Skeletal muscle cell (primary cell): Measurements from ENCODE around the gene CNPY2.
"Not testable (repeated sequence)": the region's sequence is repeated elsewhere in the genome, so short reads cannot be mapped to it uniquely, and the experiment has no call there.

ENCODE experiments used
- DNase-seq: peaks from one replicate; pipeline ENCODE4 v3.0.0-alpha.2; 2010; ENCODE audit warnings: low read depth
- H3K4me3 ChIP-seq: 2 replicates; pipeline ENCODE4 v1.5.1; 2011; ENCODE audit warnings: low read depth, mild to moderate bottlenecking, control low read depth, low read length, moderate library complexity

The CNPY2 gene

DNA sequence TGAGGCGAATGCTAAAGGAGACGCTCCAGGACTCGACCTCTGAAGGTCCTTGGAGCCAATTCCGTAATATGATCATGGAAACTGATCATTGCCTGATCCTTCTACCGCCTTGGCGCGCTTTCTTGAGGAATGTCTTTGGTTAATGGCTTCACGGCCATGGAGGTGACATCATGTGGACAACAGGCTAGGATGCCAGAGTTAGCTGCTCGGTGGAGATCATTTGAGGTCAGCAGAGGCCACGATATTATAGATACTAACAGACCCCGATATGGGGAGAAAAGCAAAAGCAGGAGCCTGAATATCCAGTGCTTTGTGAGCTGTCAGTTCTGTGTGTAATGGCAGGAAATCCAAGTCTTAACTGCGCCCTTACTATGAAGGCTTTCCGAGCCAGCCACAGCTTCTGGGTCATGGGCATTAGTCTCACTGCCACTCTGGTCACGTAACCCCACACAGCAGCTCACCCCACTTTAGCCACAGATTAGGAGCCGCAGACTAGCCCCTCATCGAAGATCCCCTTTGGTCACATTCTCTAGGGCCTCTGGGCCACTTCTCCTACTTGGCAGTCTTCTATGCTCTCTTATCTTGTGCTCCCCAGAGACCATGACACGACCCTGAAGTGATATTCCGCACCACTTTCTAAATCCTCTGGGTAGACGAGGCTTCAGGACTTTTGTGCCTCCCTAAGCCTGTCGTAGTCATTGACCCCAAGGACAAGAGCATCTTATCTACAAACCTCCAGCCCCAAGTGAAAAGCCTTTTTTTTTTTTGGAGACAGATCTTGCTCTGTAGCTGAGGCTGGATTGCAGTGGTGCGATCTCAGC lies 14.9 kb downstream of the CNPY2 start:
- no peak for DNase-seq
- peak overlapping the region; percentile 78 for H3K4me3 ChIP-seq

- DNase-seq: peak; percentile 82
Observed at GRCh38 chr12:56299853-56300643, 15.7 kb downstream of the CNPY2 start, which contains the start of gene CS. Gene CS, minus strand, starts transcription at chr12:56300330. Its CDS starts 129 bp downstream, at chr12:56300201.

GRCh38 chr12:56299308-56299852 lies 16.4 kb downstream of the CNPY2 start:
- no peak for DNase-seq
- H3K4me3 ChIP-seq: peak overlapping the region; percentile 78

More at GRCh38 chr12:56299853-56300643, 15.7 kb downstream of the CNPY2 start, which contains the start of gene CS:
- peak within 1 kb of the TSS; percentile 78 for H3K4me3 ChIP-seq

- no peak for DNase-seq
- peak overlapping the region; percentile 78 for H3K4me3 ChIP-seq
Observed at GRCh38 chr12:56298828-56299227, 17.0 kb downstream of the CNPY2 start.

DNA sequence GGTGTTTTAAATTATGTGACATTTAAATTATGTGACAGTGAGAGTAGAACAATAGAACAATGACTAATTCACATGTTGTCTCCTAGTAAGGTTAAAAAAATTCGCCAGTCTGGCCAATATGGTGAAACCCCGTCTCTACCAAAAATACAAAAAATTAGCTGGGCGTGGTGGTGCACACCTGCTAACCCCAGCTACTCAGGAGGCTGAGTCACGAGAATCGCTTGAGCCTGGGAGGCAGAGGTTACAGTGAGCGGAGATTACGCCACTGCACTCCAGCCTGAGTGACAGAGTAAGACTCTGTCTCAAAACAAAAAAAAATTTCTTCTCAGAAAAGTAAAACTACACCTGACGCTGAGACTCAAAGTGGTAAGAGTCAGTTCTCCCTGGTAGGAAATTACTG lies 18.4 kb downstream of the CNPY2 start:
- DNase-seq: no peak
- no peak overlapping the region for H3K4me3 ChIP-seq

DNA sequence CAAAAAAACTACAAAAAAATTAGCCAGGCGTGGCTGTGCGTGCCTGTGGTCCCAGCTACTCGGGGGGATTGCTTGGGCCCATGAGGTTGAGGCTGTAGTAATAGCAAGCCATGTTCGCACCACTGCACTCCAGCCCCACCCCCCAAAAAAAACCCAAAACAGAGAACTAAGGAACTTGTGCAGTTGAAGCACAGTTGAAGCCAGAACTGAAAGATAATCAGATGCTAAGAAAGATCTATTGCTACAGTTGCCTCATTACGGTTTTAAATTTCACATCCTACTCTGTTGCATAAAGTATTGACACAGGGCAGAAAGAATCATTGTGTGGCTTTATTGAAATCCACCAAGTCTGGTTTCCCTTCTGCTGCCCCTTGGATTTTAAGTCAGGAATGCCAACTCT lies 19.5 kb downstream of the CNPY2 start:
- DNase-seq: no peak
- no peak overlapping the region for H3K4me3 ChIP-seq

DNA sequence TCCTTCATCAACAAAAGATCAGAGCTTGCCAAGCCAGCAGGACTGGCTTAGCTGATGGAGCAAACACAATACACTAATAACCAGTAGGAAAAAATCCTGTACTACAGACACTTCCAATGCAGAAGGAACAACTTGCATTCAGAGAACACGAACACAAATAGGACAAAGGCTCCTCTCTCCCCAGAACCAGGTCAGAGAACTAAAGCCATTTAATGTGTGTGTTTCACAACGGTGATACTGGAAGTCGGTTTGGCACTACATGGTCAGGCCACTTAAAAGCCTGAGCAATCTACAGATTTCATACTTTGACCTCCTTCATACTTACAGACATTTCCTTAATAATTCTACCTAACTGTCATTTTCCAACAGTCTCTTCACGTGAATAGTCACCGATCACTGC lies 22.0 kb downstream of the CNPY2 start:
- H3K4me3 ChIP-seq: no peak overlapping the region
- DNase-seq: no peak

DNA sequence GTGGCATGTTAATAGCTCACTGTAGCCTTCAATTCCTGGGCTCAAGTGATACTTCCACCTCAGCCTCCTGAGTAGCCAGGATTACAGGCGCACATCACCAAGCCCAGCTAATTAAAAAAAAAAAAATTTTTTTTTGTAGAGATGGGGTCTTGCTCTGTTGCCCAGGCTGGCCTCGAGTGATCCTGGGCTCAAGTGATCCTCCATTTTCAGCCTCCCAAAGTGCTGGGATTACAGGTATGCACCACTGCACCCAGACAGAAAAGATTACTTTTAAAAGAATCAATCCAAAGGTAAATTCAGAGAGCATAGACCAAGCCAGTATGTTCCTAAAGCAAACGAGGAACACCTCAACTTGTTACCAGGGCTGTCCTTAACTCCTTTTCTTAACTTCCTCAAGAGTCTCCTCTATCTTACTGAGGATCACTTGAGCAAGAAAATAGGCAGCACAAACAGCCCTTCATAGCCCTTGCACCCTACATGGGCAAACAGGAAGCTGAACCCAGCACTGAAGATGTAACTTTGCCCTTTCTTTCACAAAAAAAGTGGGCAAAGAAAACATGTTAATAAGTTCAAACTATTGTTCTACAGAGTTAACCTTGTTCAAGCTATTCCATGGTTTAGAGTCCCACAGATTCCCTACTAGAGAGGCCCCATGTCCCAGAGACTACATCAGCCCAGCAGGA lies 26.9 kb downstream of the CNPY2 start:
- H3K4me3 ChIP-seq: no peak overlapping the region
- DNase-seq: no peak

DNA sequence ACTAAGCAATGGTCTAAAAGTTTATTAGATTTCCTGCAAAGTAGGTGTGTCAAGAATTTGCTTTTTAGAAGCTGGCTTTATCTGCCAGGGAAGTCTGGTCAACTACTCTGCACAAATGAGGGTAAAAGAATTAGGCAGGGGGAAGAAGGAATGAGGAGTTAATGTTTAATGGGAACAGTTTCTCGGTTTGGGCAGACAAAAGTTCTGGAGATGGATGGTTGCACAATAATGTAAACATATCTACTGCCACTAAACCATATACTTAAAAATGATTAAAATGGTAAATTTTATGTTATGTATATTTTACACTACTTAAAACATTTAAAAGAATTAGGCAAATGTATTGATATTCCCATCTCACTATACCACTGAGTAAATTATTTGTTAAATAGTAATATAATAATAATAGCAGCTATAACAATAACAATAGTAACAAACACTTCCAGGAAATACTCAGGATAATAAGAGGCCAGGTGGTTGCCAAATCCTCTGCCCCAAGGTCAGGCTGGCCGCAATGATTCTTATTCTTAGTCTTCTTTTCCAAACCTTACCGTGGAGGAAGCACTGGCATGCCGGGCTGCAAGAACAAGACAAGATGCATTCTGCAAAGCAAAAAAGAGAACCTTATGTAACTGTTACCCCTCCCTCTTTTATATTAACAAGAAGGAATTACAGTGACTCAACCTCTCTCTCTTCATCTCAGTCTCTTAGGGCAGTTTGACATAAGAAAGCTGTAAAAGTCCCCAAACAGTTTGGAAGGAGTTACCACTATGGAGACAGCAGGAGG lies 29.6 kb downstream of the CNPY2 start:
- no peak overlapping the region for H3K4me3 ChIP-seq
- DNase-seq: no peak

- DNase-seq, H3K4me3 ChIP-seq: not testable (repeated sequence)
Observed at GRCh38 chr12:56284263-56284662, 31.5 kb downstream of the CNPY2 start.

- DNase-seq: no peak
Observed at GRCh38 chr12:56282579-56282978, 33.2 kb downstream of the CNPY2 start.

GRCh38 chr12:56282030-56282429 lies 33.8 kb downstream of the CNPY2 start:
- H3K4me3 ChIP-seq: no peak overlapping the region
- DNase-seq: no peak

More at GRCh38 chr12:56282579-56282978, 33.2 kb downstream of the CNPY2 start:
- H3K4me3 ChIP-seq: no peak overlapping the region

- no peak overlapping the region for H3K4me3 ChIP-seq
- DNase-seq: no peak
Observed at GRCh38 chr12:56280849-56281248, 34.9 kb downstream of the CNPY2 start.

DNA sequence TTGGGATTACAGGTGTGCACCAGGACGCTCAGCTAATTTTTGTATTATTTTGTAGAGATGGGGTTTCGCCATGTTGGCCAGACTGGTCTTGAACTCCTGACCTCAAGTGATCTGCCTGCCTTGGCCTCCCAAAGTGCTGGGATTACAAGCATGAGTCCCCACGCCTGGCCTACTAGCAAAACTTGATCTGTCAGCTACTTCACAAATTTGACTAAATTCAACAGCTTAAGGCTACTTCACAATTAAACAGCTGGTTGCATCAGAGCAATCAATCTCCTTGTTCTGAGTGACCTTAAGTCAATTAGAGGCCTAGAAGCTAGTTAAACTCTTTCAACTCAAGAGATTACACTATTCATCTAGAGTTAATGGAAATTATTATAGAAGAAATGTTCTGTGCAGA lies 36.9 kb downstream of the CNPY2 start:
- no peak overlapping the region for H3K4me3 ChIP-seq
- DNase-seq: no peak

- no peak for DNase-seq
- H3K4me3 ChIP-seq: no peak overlapping the region
Observed at GRCh38 chr12:56274299-56274698, 41.5 kb downstream of the CNPY2 start.

DNA sequence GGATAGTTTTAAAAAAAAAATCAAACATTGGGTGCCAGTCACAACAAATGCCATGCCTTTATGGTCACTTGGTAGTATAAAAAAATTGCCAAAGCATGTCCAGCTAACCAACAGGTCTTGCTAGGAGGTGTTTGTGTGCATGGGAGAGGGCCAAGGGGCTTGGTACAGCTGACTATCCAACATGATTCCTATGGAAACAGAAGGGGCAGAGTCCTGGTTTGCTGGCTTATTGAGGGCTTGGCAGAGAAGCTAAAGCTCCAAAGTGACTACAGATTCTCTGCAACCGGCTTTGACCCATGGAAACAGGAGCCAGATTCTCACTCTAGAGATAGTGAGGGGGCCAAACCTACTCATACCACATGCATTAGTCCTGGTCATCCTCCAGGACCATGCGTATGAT lies 43.3 kb downstream of the CNPY2 start:
- not testable (repeated sequence) for DNase-seq, H3K4me3 ChIP-seq

GRCh38 chr12:56271031-56271430 lies 44.8 kb downstream of the CNPY2 start:
- DNase-seq: no peak
- H3K4me3 ChIP-seq: no peak overlapping the region

- no peak for DNase-seq
- H3K4me3 ChIP-seq: peak overlapping the region; percentile 72
Observed at GRCh38 chr12:56267443-56268071, 48.2 kb downstream of the CNPY2 start.
